HepG2 (cell line): ENCODE results near the gene ADPRH. TPM values are rescaled to one million over a fixed set of nuclear protein-coding genes. Genes with fewer than 3 reads are reported as not detected.

Experiments
- ATAC-seq: fragments of 200-7000 bp; cut with Tn5 transposase; 3 replicates; pipeline ENCODE4 v1.9.1; 2020; ENCODE audit warnings: mild to moderate bottlenecking, moderate library complexity
- BruUV-seq: library from RNA; stranded (reverse); fragments of 400-500 nt; replicated peaks from 2 replicates; lab custom pipeline; 2021; lab: Mats Ljungman, UMichigan
- CTCF ChIA-PET: fragments of 300-600 bp; formaldehyde crosslinking; extraction: SDS; loops from one replicate; lab custom pipeline; 2021; ENCODE audit warnings: low total read pairs, inconsistent platforms, low intra/inter-chr PET ratio; lab: Yijun Ruan, JAX
- POLR2A ChIA-PET: fragments of 350-600 bp; sonication (Branson Sonifier 250); formaldehyde crosslinking; loops from one replicate; lab custom pipeline; 2020; ENCODE audit warnings: antibody characterized with exemption, inconsistent platforms; lab: Yijun Ruan, JAX
- DNase-seq: peaks from one replicate; pipeline ENCODE4 v3.0.0-alpha.2; 2015; ENCODE audit warnings: low spot score
- FAIRE-seq: peaks from 3 replicates; lab custom pipeline; 2011; peaks lifted over from hg19 to GRCh38; lab: Jason Lieb, UNC
- H2AFZ ChIP-seq: one replicate; pipeline ENCODE4 v1.6.1; 2011; ENCODE audit warnings: low read length, inconsistent platforms
- H3K27ac ChIP-seq: fragments of 300-600 bp; 3 replicates; pipeline ENCODE4 v1.8.0; 2011; ENCODE audit warnings: mixed run types, mild to moderate bottlenecking, mixed read lengths, low read length, inconsistent platforms; ENCODE audit not compliant: insufficient read depth; ENCODE audit errors: extremely low read length
- H3K27me3 ChIP-seq, 2 experiments: fragments of 200-600 bp in 1 of 2; 2 replicates in 1 of 2; 3 replicates in 1 of 2; pipeline versions ENCODE4 v1.6.0 to v1.8.0; 2011; ENCODE audit warnings: low read length in 2 of 2, mild to moderate bottlenecking in 2 of 2, moderate library complexity in 2 of 2, inconsistent platforms in 1 of 2; ENCODE audit not compliant: insufficient read depth in 2 of 2, control insufficient read depth in 1 of 2
- H3K36me3 ChIP-seq, 2 experiments: fragments of 200-600 bp in 1 of 2; replicated peaks in 1 of 2; 2 replicates in 1 of 2; 3 replicates in 1 of 2; pipeline versions ENCODE4 v1.5.1 to v1.8.0; 2011; ENCODE audit warnings: low read length in 2 of 2, inconsistent platforms in 1 of 2; ENCODE audit not compliant: insufficient read depth in 2 of 2, control insufficient read depth in 1 of 2
- H3K4me1 ChIP-seq: 2 replicates; pipeline ENCODE4 v1.5.1; 2012; ENCODE audit warnings: low read length, inconsistent platforms; ENCODE audit not compliant: insufficient read depth
- H3K4me2 ChIP-seq: 2 replicates; pipeline ENCODE4 v1.6.0; 2011; ENCODE audit warnings: low read depth, low read length, inconsistent platforms
- H3K4me3 ChIP-seq, 3 experiments: fragments of 200-600 bp in 1 of 3; sonication (generic), shearing (Covaris generic) in 1 of 3; replicated peaks in 1 of 3; 2 replicates each; pipeline ENCODE4 v1.5.1; 2011 to 2016; ENCODE audit warnings: low read length in 3 of 3, inconsistent platforms in 2 of 3, low read depth in 2 of 3, mild to moderate bottlenecking in 2 of 3, control low read depth in 1 of 3, mixed read lengths in 1 of 3; ENCODE audit not compliant: insufficient read depth in 1 of 3
- H3K79me2 ChIP-seq: one replicate; pipeline ENCODE4 v1.6.1; 2011; ENCODE audit warnings: low read length, inconsistent platforms; ENCODE audit not compliant: insufficient read depth
- H3K9ac ChIP-seq: 2 replicates; pipeline ENCODE4 v1.6.0; 2011; ENCODE audit warnings: mild to moderate bottlenecking, low read depth, low read length, inconsistent platforms; ENCODE audit not compliant: insufficient read depth
- H3K9me3 ChIP-seq: 2 replicates; pipeline ENCODE4 v1.5.1; 2012; ENCODE audit warnings: mild to moderate bottlenecking, low read length
- H4K20me1 ChIP-seq: 2 replicates; pipeline ENCODE4 v1.6.0; 2011; ENCODE audit warnings: inconsistent platforms, mild to moderate bottlenecking, low read length, moderate library complexity; ENCODE audit not compliant: insufficient read depth
- GATA4 ChIP-seq: sonication (generic); IDR thresholded peaks from 2 replicates; pipeline ENCODE4 v1.6.1; 2016; ENCODE audit warnings: antibody characterized with exemption, low read depth, borderline replicate concordance
- HDAC2 ChIP-seq: sonication (generic); formaldehyde crosslinking; IDR thresholded peaks from 2 replicates; pipeline ENCODE4 v1.4.0; 2020; ENCODE audit warnings: missing genetic modification reagents
- MED13 ChIP-seq: sonication (generic); formaldehyde crosslinking; IDR thresholded peaks from 2 replicates; pipeline ENCODE4 v1.5.0; 2020; ENCODE audit warnings: missing genetic modification reagents
- PRDM10 ChIP-seq: sonication (generic); formaldehyde crosslinking; IDR thresholded peaks from 2 replicates; pipeline ENCODE4 v1.4.0; 2020; ENCODE audit warnings: low read depth, missing genetic modification reagents
- THAP8 ChIP-seq: sonication (generic); formaldehyde crosslinking; IDR thresholded peaks from 2 replicates; pipeline ENCODE4 v1.5.1; 2020; ENCODE audit warnings: missing genetic modification reagents, mild to moderate bottlenecking, borderline replicate concordance
- WGBS: methylation state at CpG from one replicate; pipeline ENCODE4 v1.1.6; 2017; ENCODE audit warnings: low lambda C conversion rate; 5-methylcytosine and 5-hydroxymethylcytosine counted together
- in situ Hi-C: cut with HindIII; loops from 2 replicates; pipeline ENCODE4 v1.10.0; 2017; ENCODE audit warnings: low pct_unique_long_range_greater_than_20kb; ENCODE audit not compliant: extremely low pct_ligation_motif_present
- intact Hi-C: fragments of 100-400 bp; cut with micrococcal nuclease; formaldehyde crosslinking; loops from one replicate; pipeline ENCODE4 v1.10.0; 2022; ENCODE audit not compliant: unreplicated experiment
- polyA plus RNA-seq, 8 experiments: library from polyadenylated mRNA; depleted of rRNA in 3 of 8; stranded (reverse) in 7 of 8; unstranded in 1 of 8; fragments of >200 nt; fragmentation: Illumina TruSeq in 4 of 8; extraction: Trizol in 4 of 8; gene quantifications; 2 replicates each; pipeline versions ENCODE4 v1.2.1 to v1.2.3, GENCODE V29; 2011 to 2016; ENCODE audit warnings: low read depth in 4 of 8, missing spikeins in 1 of 8, mixed read lengths in 1 of 8; ENCODE audit not compliant: insufficient read depth in 1 of 8
- total RNA-seq, 5 experiments: library from RNA; depleted of rRNA; stranded (reverse); fragments of >200 nt; fragmentation: Illumina TruSeq; extraction: Trizol; gene quantifications; 2 replicates each; pipeline ENCODE4 v1.2.3, GENCODE V29; 2016; ENCODE audit warnings: low read depth in 1 of 5

The ADPRH gene
- total and polyA plus RNA-seq, 2 of the 13 experiments (the other 11 are each of a cell fraction or from before 2014, with no cell fraction given): 0.01 to 0.15 TPM

DNA sequence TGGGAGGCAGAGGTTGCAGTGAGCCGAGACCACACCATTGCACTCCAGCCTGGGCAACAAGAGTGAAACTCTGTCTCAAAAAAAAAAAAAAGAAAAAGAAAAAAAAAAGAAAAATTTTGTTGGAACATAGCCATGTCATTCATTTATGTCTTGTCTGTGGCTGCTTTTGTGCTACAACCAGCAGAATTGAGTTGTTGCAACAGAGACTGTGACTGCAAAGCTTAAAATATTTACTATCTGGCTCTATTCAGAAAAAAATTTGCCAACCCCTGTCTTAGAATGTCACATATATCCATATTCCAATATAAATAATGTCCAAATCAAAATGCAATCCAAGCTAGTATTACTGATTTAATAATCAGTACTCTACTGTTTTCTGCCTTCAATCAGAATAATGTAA lies 45.0 kb upstream of the ADPRH start:
- Histone ChIP-seq H4K20me1 (no peaks in the 10 kb centered on the region), H3K79me2 (no peaks in the 10 kb centered on the region), H3K27me3 (no peaks in the 10 kb centered on the region), H3K27ac (no peak overlapping the region), H2AFZ (no peak overlapping the region), H3K36me3 (no peaks in the 10 kb centered on the region), H3K9me3 (no peaks in the 10 kb centered on the region), H3K4me2 (no peak overlapping the region), H3K4me1 (no peaks in the 10 kb centered on the region), H3K9ac (no peak overlapping the region), H3K4me3 (no peak overlapping the region)
- no peak for DNase-seq
- CTCF ChIA-PET: no interaction called here
- POLR2A ChIA-PET: no interaction called here
- WGBS: 52% methylated on average over 1 of the region's 1 CpG
- TF ChIP-seq GATA4: no peak
- no peak for ATAC-seq
- FAIRE-seq: no peak
- BruUV-seq: no TSS peak
- in situ Hi-C loops (no loop called here), intact Hi-C loops (no loop called here)

DNA sequence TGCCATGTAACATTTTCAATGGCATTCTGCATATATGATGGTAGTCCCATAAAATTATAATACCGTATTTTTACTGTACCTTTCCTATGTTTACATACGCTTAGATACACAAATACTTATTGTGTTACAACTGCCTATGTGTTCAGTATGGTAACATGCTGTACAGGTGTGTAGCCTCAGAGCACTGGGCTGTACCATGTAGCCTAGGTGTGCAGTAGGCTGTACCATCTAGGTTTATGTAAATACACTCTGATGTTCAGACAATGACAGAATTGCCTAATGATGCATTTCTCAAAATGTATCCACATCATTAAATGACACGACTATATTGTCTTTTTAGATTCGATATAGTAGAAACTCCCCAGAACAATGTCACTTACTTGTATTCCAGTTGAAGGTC lies 42.5 kb upstream of the ADPRH start:
- in situ Hi-C loops (no loop called here), intact Hi-C loops (no loop called here)
- Histone ChIP-seq H3K4me3 (no peak overlapping the region), H3K4me1 (no peaks in the 10 kb centered on the region), H4K20me1 (no peaks in the 10 kb centered on the region), H3K9ac (no peak overlapping the region), H3K79me2 (no peaks in the 10 kb centered on the region), H2AFZ (no peak overlapping the region), H3K4me2 (no peak overlapping the region), H3K27me3 (no peaks in the 10 kb centered on the region), H3K9me3 (no peaks in the 10 kb centered on the region), H3K27ac (no peak overlapping the region), H3K36me3 (no peaks in the 10 kb centered on the region)
- FAIRE-seq (no peak), ATAC-seq (no peak), DNase-seq (no peak)
- ChIA-PET CTCF (no interaction called here), POLR2A (no interaction called here)
- no TSS peak for BruUV-seq
- TF ChIP-seq MED13 (CRISPR knock-in tag) (no peak), PRDM10 (peak; percentile 75; the same call in 1 of the 2 replicates), HDAC2 (CRISPR knock-in tag) (no peak), THAP8 (CRISPR knock-in tag) (no peak)
- 50% methylated on average over 4 of the region's 4 CpGs for WGBS
